Left lung (tissue), 10 donors: ENCODE measurements around the gene TEX13A. TPM values are rescaled to one million over a fixed set of nuclear protein-coding genes. Genes with fewer than 3 reads are reported as not detected.

ENCODE experiments used
- ATAC-seq: fragments of 200-7000 bp; cut with Tn5 transposase; one replicate; pipeline ENCODE4 v1.9.1; 2020; ENCODE audit warnings: moderate library complexity
- DNase-seq, 4 donors: peaks; one replicate each; pipeline ENCODE4 v3.0.0-alpha.2; 2013 to 2020
- H3K27ac ChIP-seq, 2 donors: fragments of 200-600 bp; sonication (generic) in 1 of 2; one replicate each; pipeline versions ENCODE4 v1.5.0 to v1.8.0; 2020 to 2021
- H3K27me3 ChIP-seq, 2 donors: fragments of 200-600 bp; sonication (generic) in 1 of 2; one replicate each; pipeline versions ENCODE4 v1.5.0 to v1.8.0; 2020 to 2021
- H3K36me3 ChIP-seq, 2 donors: fragments of 200-600 bp; sonication (generic) in 1 of 2; one replicate each; pipeline versions ENCODE4 v1.5.0 to v1.8.0; 2020 to 2021
- H3K4me1 ChIP-seq, 2 donors: fragments of 200-600 bp; one replicate each; pipeline ENCODE4 v1.8.0; 2021
- H3K4me3 ChIP-seq, 2 donors: fragments of 200-600 bp; sonication (generic) in 1 of 2; one replicate each; pipeline versions ENCODE4 v1.5.0 to v1.8.0; 2020 to 2021; ENCODE audit warnings: mild to moderate bottlenecking in 1 of 2
- H3K9me3 ChIP-seq, 2 donors: fragments of 200-600 bp; sonication (generic) in 1 of 2; one replicate each; pipeline versions ENCODE4 v1.5.0 to v1.8.0; 2020 to 2021
- intact Hi-C, 2 donors: fragments of 100-400 bp; cut with DNase I; formaldehyde crosslinking; loops; one replicate each; pipeline versions ENCODE4 v1.11.2 to v1.14.2; 2022
- polyA plus RNA-seq, 6 donors: library from polyadenylated mRNA; unstranded; fragments of 120-200 nt; gene quantifications; one replicate each; pipeline ENCODE4 v1.2.1, GENCODE V29; 2013; ENCODE audit not compliant: insufficient read length in 6 of 6
- total RNA-seq, 2 donors: library from RNA; stranded (reverse); fragmentation: NEBNext Ultra II Directional; extraction: Animal tissue kit (Norgen Biotek cat#: 25700); gene quantifications; one replicate each; pipeline ENCODE4 v1.2.1, GENCODE V29; 2021
- TF ChIP-seq, protein P1 (sequence below), 2 donors: fragments of 200-600 bp; sonication (generic) in 1 of 2; IDR thresholded peaks; one replicate each; pipeline versions ENCODE4 v1.5.0 to v1.8.0; 2021; ENCODE audit warnings: antibody characterized with exemption in 2 of 2
- donor health status: DM: no; HTN: yes; CAD: no.
- donor health status: DM: no; HTN: no; CAD: no.

The TEX13A gene
- total and polyA plus RNA-seq, 8 donors: not detected

DNA sequence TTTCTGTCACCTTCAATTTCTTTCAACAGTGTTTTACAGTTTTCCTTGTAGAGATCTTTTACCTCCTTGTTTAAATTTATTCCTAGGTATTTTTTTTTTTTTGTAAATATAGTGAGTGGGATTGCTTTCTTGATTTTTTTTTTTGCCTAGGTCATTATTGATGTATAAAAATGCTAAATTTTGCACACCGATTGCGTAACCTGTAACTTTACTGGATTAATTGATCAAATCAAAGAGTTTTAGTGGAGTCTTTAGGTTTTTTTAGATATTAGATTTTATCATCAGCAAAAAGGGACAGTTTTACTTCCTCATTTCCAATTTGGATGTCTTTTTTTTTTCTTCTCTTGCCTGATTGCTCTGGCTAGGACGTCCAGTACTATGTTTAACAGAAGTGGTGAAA lies 40.9 kb downstream of the TEX13A start:
- DNase-seq: no peak
- Histone ChIP-seq H3K27me3 (no peaks in the 10 kb centered on the region), H3K27ac (no peak overlapping the region), H3K36me3 (no peaks in the 10 kb centered on the region), H3K4me1 (no peaks in the 10 kb centered on the region), H3K4me3 (no peak overlapping the region), H3K9me3 (no peaks in the 10 kb centered on the region)
- ATAC-seq: no peak
- TF ChIP-seq, protein P1, sequence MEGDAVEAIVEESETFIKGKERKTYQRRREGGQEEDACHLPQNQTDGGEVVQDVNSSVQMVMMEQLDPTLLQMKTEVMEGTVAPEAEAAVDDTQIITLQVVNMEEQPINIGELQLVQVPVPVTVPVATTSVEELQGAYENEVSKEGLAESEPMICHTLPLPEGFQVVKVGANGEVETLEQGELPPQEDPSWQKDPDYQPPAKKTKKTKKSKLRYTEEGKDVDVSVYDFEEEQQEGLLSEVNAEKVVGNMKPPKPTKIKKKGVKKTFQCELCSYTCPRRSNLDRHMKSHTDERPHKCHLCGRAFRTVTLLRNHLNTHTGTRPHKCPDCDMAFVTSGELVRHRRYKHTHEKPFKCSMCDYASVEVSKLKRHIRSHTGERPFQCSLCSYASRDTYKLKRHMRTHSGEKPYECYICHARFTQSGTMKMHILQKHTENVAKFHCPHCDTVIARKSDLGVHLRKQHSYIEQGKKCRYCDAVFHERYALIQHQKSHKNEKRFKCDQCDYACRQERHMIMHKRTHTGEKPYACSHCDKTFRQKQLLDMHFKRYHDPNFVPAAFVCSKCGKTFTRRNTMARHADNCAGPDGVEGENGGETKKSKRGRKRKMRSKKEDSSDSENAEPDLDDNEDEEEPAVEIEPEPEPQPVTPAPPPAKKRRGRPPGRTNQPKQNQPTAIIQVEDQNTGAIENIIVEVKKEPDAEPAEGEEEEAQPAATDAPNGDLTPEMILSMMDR (IDR thresholded peaks at IDR 0.05): no peak
- intact Hi-C loops: no loop called here

DNA sequence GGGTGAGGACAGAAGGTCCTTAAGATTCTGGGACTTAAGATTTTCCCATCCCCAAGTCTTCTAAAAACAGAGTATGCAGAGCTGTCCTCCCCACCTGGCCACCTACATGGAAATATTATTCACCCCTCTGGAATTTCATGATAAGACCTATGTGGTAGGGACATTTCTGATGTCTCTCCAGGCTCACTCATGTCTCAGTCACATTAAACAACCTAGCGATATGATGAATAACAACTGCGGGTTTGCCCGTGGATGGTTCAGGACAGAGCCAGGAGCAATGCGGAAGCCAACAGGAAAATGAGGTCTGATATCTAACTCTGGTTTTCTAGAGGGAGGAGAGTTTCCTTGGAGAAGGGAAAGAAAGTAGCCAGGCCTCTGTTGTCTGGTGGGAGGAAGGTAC lies 47.4 kb downstream of the TEX13A start:
- intact Hi-C loops: no loop called here
- Histone ChIP-seq H3K27me3 (no peaks in the 10 kb centered on the region), H3K4me3 (no peak overlapping the region), H3K36me3 (no peaks in the 10 kb centered on the region), H3K4me1 (no peaks in the 10 kb centered on the region), H3K9me3 (no peaks in the 10 kb centered on the region), H3K27ac (no peak overlapping the region)
- no peak for ATAC-seq
- no peak for DNase-seq
- TF ChIP-seq, protein P1 (IDR thresholded peaks at IDR 0.05): no peak
